Neural crest cell (in vitro differentiated cells): ENCODE data around the gene DENND5A. TPM values are rescaled to one million over a fixed set of nuclear protein-coding genes. Genes with fewer than 3 reads are reported as not detected.

Source experiments
- DNase-seq: peaks from one replicate; pipeline ENCODE4 v3.0.0; 2021; ENCODE audit warnings: low read depth, mixed read lengths, low spot score
- H3K27ac Mint-ChIP-seq: one replicate; pipeline ENCODE4 v1.8.0; 2021; ENCODE audit warnings: mild to moderate bottlenecking, mixed read lengths; ENCODE audit not compliant: unreplicated experiment
- H3K27me3 Mint-ChIP-seq: 2 replicates; pipeline ENCODE4 v1.8.0; 2021; ENCODE audit warnings: low read depth, mild to moderate bottlenecking, mixed read lengths
- H3K36me3 Mint-ChIP-seq: 2 replicates; pipeline ENCODE4 v1.8.0; 2021; ENCODE audit warnings: low read depth, mild to moderate bottlenecking, mixed read lengths
- H3K4me1 Mint-ChIP-seq: 2 replicates; pipeline ENCODE4 v1.8.0; 2021; ENCODE audit warnings: mixed read lengths
- H3K4me3 Mint-ChIP-seq: one replicate; pipeline ENCODE4 v1.8.0; 2021; ENCODE audit warnings: mild to moderate bottlenecking, mixed read lengths
- H3K9me3 Mint-ChIP-seq: 2 replicates; pipeline ENCODE4 v1.8.0; 2021; ENCODE audit warnings: mixed read lengths
- total RNA-seq: library from RNA; stranded (reverse); gene quantifications from 2 replicates; pipeline ENCODE4 v1.2.1, GENCODE V29; 2021
- TF ChIP-seq, protein P1 (sequence below): fragments of 200-600 bp; sonication (generic); conservative IDR thresholded peaks from 2 replicates; pipeline ENCODE4 v1.5.0; 2021; ENCODE audit warnings: antibody characterized with exemption, mild to moderate bottlenecking

Gene DENND5A
- total RNA-seq, 1 donor from 2014 or later, result 116 TPM

DNA sequence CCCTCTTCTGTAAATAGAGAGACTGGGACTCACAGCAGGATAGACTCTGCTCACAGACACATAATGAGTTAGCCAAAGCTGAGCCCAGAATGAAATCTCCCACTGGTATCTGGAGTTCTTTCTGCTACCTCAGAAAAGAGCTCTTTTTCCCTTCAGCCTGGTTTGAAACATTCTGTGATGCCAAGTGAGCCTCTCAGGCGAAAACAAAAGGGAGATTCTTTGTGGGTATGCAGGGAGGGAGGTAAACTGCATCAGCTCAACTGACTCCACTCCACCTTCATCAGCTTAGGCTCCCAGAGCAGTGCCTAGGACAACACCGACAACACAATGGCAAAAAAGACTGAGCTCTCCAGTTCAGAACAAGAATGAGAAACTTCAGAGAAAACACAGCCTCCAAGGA, 118.7 kb downstream of the DENND5A start:
- TF ChIP-seq, protein P1, sequence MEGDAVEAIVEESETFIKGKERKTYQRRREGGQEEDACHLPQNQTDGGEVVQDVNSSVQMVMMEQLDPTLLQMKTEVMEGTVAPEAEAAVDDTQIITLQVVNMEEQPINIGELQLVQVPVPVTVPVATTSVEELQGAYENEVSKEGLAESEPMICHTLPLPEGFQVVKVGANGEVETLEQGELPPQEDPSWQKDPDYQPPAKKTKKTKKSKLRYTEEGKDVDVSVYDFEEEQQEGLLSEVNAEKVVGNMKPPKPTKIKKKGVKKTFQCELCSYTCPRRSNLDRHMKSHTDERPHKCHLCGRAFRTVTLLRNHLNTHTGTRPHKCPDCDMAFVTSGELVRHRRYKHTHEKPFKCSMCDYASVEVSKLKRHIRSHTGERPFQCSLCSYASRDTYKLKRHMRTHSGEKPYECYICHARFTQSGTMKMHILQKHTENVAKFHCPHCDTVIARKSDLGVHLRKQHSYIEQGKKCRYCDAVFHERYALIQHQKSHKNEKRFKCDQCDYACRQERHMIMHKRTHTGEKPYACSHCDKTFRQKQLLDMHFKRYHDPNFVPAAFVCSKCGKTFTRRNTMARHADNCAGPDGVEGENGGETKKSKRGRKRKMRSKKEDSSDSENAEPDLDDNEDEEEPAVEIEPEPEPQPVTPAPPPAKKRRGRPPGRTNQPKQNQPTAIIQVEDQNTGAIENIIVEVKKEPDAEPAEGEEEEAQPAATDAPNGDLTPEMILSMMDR, result no peak
- H3K27ac Mint-ChIP-seq, result no peak overlapping the region
- no peaks in the 10 kb centered on the region for H3K27me3 Mint-ChIP-seq
- DNase-seq, result no peak
- H3K4me1 Mint-ChIP-seq, result no peaks in the 10 kb centered on the region
- H3K36me3 Mint-ChIP-seq, result peaks cover 21% of the 10 kb centered on the region
- no peaks in the 10 kb centered on the region for H3K9me3 Mint-ChIP-seq
- no peak overlapping the region for H3K4me3 Mint-ChIP-seq

DNA sequence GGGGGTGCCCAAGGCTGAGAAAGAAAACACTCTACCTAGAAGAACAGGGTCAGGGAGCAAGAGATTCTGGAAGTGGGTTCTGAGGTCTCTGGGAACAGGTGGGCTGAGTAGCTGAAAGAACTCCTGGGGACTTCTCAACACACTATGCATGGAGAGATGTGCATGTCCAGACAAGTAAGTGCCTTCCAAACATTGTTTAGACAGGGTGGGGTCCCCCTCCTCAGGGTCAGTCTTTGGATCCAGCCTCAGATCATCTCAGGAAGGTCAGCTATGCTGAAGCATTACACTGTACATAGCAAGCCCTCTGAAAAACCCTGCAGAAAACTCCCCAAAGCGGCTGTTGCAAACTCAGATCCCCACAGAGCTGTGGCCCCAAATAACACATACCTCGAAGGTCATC, 119.9 kb downstream of the DENND5A start:
- no peak overlapping the region for H3K4me3 Mint-ChIP-seq
- H3K9me3 Mint-ChIP-seq, result no peaks in the 10 kb centered on the region
- no peaks in the 10 kb centered on the region for H3K4me1 Mint-ChIP-seq
- no peaks in the 10 kb centered on the region for H3K27me3 Mint-ChIP-seq
- H3K36me3 Mint-ChIP-seq, result peaks cover 22% of the 10 kb centered on the region
- TF ChIP-seq, protein P1, result no peak
- no peak for DNase-seq
- no peak overlapping the region for H3K27ac Mint-ChIP-seq

DNA sequence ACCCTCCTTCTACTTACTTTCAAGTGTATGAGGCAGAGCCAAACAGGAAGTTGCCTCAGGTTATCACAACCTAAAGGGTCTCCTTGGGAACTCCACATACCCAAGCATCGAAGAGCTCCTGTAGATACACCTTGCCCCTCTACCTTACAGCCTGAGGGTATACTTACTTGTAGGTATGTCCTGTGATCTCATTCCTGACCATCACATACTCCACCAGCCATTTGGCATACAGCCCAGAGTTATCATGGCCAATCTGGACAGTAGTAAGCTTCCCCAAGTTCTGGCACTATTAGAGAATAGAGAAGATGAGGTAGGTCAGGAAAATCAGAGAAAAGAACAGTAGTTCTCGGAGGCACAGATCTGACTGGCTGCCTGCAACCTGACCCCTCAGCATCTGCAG, 120.3 kb downstream of the DENND5A start:
- Mint-ChIP-seq H3K27ac (no peak overlapping the region), H3K4me3 (no peak overlapping the region), H3K4me1 (no peaks in the 10 kb centered on the region), H3K27me3 (no peaks in the 10 kb centered on the region), H3K36me3 (peaks cover 22% of the 10 kb centered on the region), H3K9me3 (no peaks in the 10 kb centered on the region)
- DNase-seq, result no peak
- TF ChIP-seq, protein P1, result no peak

DNA sequence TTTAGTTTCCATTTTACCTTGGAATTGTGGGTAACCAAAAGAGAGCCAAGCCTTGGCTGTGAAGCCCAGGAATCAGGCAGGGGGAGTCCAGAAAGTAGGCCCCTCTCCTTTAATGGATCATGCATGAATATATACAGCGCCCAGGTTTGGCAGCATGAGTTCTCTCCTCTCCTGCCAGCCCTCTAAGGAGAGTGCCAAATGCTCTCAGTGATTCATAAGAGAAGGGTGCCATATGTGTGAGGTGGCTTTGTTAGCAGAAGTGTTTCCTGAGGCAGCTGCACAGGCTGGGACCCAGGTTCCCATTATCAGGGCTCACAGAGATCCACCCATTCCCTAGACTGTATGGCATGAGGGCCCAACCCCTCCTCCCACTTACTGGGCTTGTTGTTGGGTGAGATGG, 121.4 kb downstream of the DENND5A start:
- peaks cover 19% of the 10 kb centered on the region for H3K36me3 Mint-ChIP-seq
- no peaks in the 10 kb centered on the region for H3K27me3 Mint-ChIP-seq
- H3K9me3 Mint-ChIP-seq, result no peaks in the 10 kb centered on the region
- TF ChIP-seq, protein P1, result no peak
- H3K27ac Mint-ChIP-seq, result no peak overlapping the region
- DNase-seq, result no peak
- H3K4me1 Mint-ChIP-seq, result no peaks in the 10 kb centered on the region
- no peak overlapping the region for H3K4me3 Mint-ChIP-seq

DNA sequence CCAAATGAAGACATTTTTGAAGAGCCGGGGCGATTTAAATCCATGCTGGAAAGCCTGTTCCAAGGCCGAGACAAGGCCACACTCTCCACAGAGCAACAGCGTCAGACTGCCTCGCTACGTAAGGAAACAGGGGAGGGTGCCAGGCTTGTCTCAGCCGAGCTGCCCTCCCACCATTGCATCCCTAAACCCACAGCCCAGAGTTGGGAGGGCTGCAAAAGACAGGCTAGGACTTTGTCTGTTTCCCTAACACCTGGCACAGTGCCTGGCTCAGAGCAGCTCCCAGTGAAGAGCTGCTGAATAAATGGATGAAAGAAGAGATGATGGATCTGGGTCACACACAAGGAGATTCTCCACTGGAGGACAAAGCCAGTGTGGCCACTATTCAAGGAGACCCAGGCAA, 122.4 kb downstream of the DENND5A start:
- DNase-seq, result no peak
- Mint-ChIP-seq H3K4me1 (no peaks in the 10 kb centered on the region), H3K9me3 (no peaks in the 10 kb centered on the region), H3K36me3 (peaks cover 19% of the 10 kb centered on the region), H3K4me3 (no peak overlapping the region), H3K27me3 (no peaks in the 10 kb centered on the region), H3K27ac (no peak overlapping the region)
- TF ChIP-seq, protein P1, result no peak

DNA sequence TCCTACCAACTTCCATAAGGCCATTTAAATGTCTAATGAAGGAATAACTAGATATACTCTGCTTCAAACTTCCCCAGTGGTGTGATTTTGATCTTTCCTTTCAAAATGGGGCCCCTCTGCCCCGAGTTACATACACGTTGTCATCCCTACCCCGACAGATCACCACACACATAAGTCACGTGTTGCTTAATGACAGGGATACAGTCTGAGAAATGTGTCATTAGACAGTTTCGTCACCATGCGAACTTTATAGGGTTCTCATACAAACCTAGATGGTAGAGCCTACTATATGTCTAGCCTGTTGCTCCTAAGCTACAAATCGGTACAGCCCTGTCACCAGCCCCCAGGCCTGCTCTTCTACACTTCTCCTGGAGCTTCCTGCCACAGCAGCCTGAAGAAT, 124.0 kb downstream of the DENND5A start:
- no peak for DNase-seq
- H3K36me3 Mint-ChIP-seq, result peaks cover 14% of the 10 kb centered on the region
- no peaks in the 10 kb centered on the region for H3K4me1 Mint-ChIP-seq
- TF ChIP-seq, protein P1, result no peak
- no peaks in the 10 kb centered on the region for H3K9me3 Mint-ChIP-seq
- no peak overlapping the region for H3K27ac Mint-ChIP-seq
- H3K4me3 Mint-ChIP-seq, result no peak overlapping the region
- no peaks in the 10 kb centered on the region for H3K27me3 Mint-ChIP-seq
